Retinal pigment epithelial cell (primary cell): ENCODE measurements around the gene C19orf47.

ENCODE experiments used
- DNase-seq: peaks from one replicate; pipeline ENCODE4 v3.0.0-alpha.2; 2010; ENCODE audit warnings: low read depth
- H3K4me3 ChIP-seq: 2 replicates; pipeline ENCODE4 v1.5.1; 2011; ENCODE audit warnings: mild to moderate bottlenecking, low read length, control low read depth, moderate library complexity
- TF ChIP-seq, protein P1 (sequence below): conservative IDR thresholded peaks from 2 replicates; pipeline ENCODE4 v1.5.1; 2011; ENCODE audit warnings: low read depth, low read length, control low read depth, inconsistent platforms

C19orf47 gene

DNA sequence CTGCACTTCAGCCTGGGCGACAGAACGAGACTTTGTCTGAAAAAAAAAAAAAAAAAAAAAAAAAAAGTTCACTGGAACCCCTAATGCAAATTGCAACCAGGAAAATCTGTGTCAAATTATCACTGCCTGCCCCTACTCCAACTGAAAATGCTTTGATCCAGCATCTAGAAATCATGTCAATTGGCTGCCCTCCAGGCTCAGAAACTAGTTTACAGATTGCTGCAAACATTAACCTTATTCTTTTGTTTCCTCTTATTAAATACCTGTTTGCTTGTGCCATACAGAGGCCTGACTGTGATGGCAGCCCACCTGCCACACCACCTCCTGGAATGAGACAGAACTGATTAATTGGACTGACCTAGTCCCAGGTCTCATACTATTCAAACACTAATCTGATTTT, 44.4 kb downstream of the C19orf47 start:
- TF ChIP-seq, protein P1, sequence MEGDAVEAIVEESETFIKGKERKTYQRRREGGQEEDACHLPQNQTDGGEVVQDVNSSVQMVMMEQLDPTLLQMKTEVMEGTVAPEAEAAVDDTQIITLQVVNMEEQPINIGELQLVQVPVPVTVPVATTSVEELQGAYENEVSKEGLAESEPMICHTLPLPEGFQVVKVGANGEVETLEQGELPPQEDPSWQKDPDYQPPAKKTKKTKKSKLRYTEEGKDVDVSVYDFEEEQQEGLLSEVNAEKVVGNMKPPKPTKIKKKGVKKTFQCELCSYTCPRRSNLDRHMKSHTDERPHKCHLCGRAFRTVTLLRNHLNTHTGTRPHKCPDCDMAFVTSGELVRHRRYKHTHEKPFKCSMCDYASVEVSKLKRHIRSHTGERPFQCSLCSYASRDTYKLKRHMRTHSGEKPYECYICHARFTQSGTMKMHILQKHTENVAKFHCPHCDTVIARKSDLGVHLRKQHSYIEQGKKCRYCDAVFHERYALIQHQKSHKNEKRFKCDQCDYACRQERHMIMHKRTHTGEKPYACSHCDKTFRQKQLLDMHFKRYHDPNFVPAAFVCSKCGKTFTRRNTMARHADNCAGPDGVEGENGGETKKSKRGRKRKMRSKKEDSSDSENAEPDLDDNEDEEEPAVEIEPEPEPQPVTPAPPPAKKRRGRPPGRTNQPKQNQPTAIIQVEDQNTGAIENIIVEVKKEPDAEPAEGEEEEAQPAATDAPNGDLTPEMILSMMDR = no peak
- H3K4me3 ChIP-seq = no peak overlapping the region
- DNase-seq = no peak

DNA sequence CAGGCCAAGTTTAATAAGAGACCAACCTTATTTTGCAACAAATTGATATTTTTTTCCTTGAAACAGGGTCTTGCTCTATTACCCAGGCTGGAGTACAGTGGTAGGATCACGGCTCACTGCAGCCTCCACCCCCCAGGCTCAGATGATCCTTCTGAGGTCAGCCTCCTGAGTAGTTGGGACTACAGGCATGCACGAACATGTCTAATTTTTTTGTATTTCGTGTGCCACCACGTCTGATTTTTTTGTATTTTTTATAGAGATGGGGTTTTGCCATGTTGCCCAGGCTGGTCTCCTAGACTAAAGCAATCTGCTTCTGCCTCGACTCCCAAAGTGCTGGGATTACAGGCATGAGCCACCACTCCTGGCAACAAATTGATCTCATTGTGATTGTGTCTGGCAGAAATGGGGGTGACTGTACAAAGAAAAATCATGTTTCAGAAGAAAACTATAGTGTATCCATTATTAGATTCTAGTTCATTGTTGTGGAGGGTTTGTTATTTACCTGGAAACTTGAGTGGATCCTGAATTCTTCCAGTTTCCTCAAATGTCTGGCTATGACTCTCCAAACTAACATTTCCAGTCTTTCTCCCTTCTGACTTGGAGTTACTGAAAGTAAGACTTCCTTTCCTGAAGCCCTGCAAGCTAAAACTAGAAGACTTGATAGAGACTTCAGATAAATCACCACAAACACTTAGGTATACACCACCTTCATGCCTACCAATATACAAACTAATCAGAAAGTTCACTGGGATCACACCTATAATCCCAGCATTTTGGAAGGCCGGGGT, 45.8 kb downstream of the C19orf47 start:
- TF ChIP-seq, protein P1 = no peak
- no peak for DNase-seq

DNA sequence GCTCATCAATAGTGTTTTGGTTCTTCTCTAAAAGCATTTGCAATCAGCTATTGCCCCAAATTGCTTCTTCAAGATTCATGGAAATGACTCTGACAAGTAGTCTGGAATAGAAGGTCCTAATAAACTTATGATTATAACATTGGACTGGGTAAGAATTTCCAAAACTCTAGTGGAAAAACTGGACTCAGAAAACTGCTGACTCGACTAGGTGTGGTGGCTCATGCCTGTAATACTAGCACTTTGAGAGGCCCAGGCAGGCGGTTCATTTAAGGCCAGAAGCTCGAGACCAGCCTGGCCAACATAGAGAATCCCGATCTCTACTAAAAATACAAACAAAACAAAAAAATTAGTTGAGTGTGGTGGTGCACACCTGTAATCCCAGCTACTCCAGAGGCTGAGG, 47.5 kb downstream of the C19orf47 start:
- DNase-seq = no peak
- TF ChIP-seq, protein P1 = no peak
- H3K4me3 ChIP-seq = no peak overlapping the region

More for the DNA sequence above, 45.8 kb downstream of the C19orf47 start:
- no peak overlapping the region for H3K4me3 ChIP-seq

DNA sequence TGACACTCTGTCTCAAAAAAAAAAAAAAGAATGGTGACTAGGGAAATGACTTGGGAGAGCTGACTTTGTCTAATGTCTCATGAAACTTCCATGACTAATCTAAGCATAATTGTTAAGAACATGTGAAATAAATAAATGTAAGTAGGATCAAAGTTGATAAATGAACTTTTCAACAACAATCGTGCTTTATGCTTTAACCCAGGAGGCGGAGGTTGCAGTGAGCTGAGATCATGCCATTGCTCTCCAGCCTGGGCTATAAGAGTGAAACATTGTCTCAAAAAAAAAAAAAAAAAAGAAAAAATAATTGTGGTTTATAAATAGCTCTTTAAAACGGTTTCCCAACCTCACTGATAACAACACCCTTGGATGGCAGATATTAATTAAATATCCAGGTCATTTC, 50.2 kb downstream of the C19orf47 start:
- TF ChIP-seq, protein P1 = no peak
- no peak for DNase-seq
- H3K4me3 ChIP-seq = no peak overlapping the region

DNA sequence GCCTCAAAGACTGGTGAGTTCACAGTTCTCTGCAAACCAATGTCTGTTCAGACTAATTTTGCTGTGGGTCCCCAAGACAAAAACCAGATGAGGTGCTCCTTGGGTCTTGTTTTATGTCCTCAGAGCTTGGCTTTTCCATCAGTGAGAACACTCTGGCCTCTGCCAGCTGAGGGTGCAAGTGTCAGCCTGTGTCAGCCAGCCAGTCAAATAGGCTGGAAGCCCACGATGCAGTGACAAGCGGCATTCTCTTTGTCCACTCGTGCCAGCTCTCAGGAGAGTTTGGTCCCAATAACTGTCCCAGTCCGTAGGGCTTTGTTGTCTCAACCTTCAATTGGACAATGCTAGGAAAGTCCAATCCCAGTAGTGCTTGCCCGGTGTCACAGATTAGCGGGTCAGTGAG, 53.6 kb downstream of the C19orf47 start:
- TF ChIP-seq, protein P1 = no peak
- no peak overlapping the region for H3K4me3 ChIP-seq
- no peak for DNase-seq

DNA sequence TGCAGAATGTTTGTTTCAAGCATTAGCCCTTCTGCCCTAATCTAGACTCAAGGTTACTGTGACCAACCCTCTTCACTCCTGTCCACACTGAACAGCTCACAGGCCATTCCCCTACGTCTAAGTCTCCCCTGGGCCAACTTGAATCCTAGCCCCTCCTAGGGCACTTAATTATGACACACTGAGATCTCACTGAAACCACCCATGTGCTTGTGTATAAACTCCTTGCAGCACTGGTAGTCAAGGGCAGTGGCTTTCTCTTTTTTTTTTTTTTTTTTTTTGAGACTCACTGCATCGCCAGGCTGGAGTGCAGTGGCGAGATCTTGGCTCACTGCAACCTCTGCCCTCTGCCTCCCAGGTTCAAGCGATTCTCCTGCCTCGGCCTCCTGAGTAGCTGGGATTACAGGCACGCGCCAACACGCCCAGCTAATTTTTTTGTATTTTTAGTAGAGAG, 61.2 kb downstream of the C19orf47 start:
- H3K4me3 ChIP-seq = no peak overlapping the region
- DNase-seq = no peak
- TF ChIP-seq, protein P1 = no peak

DNA sequence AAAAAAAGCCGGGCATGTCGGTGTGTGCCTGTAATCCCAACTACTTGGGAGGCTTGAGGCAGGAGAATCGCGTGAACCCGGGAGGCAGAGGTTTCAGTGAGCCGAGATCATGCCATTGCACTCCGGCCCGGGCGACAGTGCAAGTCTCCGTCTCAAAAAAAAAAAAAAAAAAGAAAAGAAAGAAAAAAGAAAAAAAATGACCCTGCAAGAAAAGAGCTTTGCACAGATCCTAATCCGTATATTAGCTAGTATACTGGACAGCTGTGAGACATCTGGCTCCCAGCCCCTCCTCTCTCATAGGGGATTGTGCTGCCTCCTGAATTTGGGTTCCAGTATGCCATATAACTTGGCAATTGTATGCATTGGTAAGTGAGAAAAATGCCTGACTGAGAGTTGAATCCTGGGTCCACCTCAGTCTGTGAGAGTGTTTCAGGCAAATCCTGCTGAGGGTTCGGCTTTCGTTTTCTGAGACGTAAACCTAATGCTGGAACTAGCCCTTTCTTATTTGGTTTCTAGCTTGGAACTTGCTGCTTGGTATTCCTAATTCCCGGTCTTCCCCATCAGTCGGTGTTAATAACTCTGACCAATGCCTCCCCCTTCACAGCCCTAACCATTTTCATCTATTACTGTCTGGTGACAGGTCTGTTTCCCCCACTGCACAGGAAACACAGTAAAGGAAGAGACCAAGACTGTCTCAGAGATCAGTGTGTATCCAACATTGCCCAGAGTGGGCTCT, 61.8 kb downstream of the C19orf47 start:
- H3K4me3 ChIP-seq = no peak overlapping the region
- no peak for DNase-seq
- TF ChIP-seq, protein P1 = no peak
